Measurements from ENCODE around the gene DSG3. TPM values are rescaled to one million over a fixed set of nuclear protein-coding genes. Genes with fewer than 3 reads are reported as not detected.
A peak's percentile ranks its signal among the peaks of the same experiment; 100 is the strongest.

The DSG3 gene
- total and polyA plus RNA-seq, 10 of the 15 experiments (the other 5 are each of a cell fraction or from before 2014, with no cell fraction given) = 0.01 to 0.36 (median 0.30) TPM

DNA sequence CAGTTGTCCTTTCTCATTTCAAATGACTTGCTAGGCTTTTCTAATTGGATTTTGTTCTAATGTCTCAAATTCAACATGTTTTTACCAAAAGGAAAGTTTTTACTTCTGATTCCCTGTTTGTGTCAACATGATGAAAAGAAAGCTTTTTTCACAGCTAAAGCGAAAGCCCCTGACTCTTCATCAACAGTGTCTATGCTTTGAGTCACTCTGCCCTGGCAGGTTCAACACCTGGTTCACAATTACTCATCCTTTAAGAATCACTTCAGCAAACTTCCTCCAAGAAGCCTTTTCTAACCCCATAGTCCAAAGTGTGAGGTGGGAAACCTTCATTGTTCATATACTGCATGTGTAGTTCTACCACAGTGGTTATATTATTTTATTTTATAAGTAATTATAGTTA, 42.8 kb downstream of the DSG3 start (continued):
- TF ChIP-seq RELA (IDR thresholded peaks at IDR 0.05; ENCODE audit: borderline replicate concordance, partially characterized antibody) = peak; percentile 11
- peak; percentile 82 for TF ChIP-seq MTA2 (IDR thresholded peaks at IDR 0.05; ENCODE audit: low read depth)
- no peak for TF ChIP-seq SUPT20H (IDR thresholded peaks at IDR 0.05; ENCODE audit: borderline replicate concordance, control insufficient read depth, low read depth, low read length)
- no peak for TF ChIP-seq CBFB (IDR thresholded peaks at IDR 0.05; ENCODE audit: low read depth)
- no peak for TF ChIP-seq NFYB (IDR thresholded peaks at IDR 0.05; ENCODE audit: insufficient read depth, low read depth, low read length)
- TF ChIP-seq ASH2L (IDR thresholded peaks at IDR 0.05; ENCODE audit: borderline replicate concordance, low read depth) = no peak
- no peak for TF ChIP-seq POLR2AphosphoS2 (IDR thresholded peaks at IDR 0.05; ENCODE audit: low read depth, low read length)
- no peak for TF ChIP-seq POU2F2 (IDR thresholded peaks at IDR 0.05; ENCODE audit: borderline replicate concordance, low read depth, low read length)
- no peak for TF ChIP-seq YY1 (IDR thresholded peaks at IDR 0.05; ENCODE audit: low read depth, low read length)
- no peak for TF ChIP-seq RBBP5 (conservative IDR thresholded peaks at IDR 0.05)
- no peak for TF ChIP-seq SMARCA5 (IDR thresholded peaks at IDR 0.05)
- no peak for TF ChIP-seq MEF2B (IDR thresholded peaks at IDR 0.05; ENCODE audit: partially characterized antibody, poor library complexity, severe bottlenecking)
- TF ChIP-seq YBX1 (IDR thresholded peaks at IDR 0.05) = no peak
- no peak for TF ChIP-seq E4F1 (IDR thresholded peaks at IDR 0.05; ENCODE audit: borderline replicate concordance, partially characterized antibody)
- no peak for TF ChIP-seq HCFC1 (IDR thresholded peaks at IDR 0.05; ENCODE audit: low read length)
- TF ChIP-seq CEBPB (IDR thresholded peaks at IDR 0.05; ENCODE audit: borderline replicate concordance in 1 of 2, low read depth in 2 of 2, low read length in 2 of 2) = no peak
- TF ChIP-seq TBL1XR1 (IDR thresholded peaks at IDR 0.05; ENCODE audit: low read depth, low read length) = no peak
- TF ChIP-seq JUND (IDR thresholded peaks at IDR 0.05; ENCODE audit: low read depth, low read length) = no peak
- TF ChIP-seq CHD4 (IDR thresholded peaks at IDR 0.05) = no peak
- 0 out of 2 replicates have a peak, but pooled peaks have one; percentile 44 for TF ChIP-seq FOXM1 (IDR thresholded peaks at IDR 0.05; ENCODE audit: low read depth, low read length)
- TF ChIP-seq NR2F1 (conservative IDR thresholded peaks at IDR 0.05) = peak; percentile 42; the same call in 1 of the 2 replicates
- no peak for TF ChIP-seq KLF5 (IDR thresholded peaks at IDR 0.05; ENCODE audit: partially characterized antibody)
- TF ChIP-seq HDGF (IDR thresholded peaks at IDR 0.05) = no peak
- no peak for TF ChIP-seq NFYA (IDR thresholded peaks at IDR 0.05; ENCODE audit: borderline replicate concordance, low read depth, low read length)
- no peak for TF ChIP-seq RFX5 (IDR thresholded peaks at IDR 0.05; ENCODE audit: low read depth, low read length)
- no peak for TF ChIP-seq NFXL1 (IDR thresholded peaks at IDR 0.05; ENCODE audit: borderline replicate concordance)
- TF ChIP-seq HDAC2 (IDR thresholded peaks at IDR 0.05) = no peak
- peak; percentile 80 for TF ChIP-seq NFIC (IDR thresholded peaks at IDR 0.05; ENCODE audit: low read depth, low read length)
- TF ChIP-seq SUZ12 (IDR thresholded peaks at IDR 0.05; ENCODE audit: unreplicated experiment) = no peak
- no peak for TF ChIP-seq IRF4 (IDR thresholded peaks at IDR 0.05; ENCODE audit: low read depth, low read length)
- TF ChIP-seq, protein P1, sequence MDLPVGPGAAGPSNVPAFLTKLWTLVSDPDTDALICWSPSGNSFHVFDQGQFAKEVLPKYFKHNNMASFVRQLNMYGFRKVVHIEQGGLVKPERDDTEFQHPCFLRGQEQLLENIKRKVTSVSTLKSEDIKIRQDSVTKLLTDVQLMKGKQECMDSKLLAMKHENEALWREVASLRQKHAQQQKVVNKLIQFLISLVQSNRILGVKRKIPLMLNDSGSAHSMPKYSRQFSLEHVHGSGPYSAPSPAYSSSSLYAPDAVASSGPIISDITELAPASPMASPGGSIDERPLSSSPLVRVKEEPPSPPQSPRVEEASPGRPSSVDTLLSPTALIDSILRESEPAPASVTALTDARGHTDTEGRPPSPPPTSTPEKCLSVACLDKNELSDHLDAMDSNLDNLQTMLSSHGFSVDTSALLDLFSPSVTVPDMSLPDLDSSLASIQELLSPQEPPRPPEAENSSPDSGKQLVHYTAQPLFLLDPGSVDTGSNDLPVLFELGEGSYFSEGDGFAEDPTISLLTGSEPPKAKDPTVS (IDR thresholded peaks at IDR 0.05; ENCODE audit: low read depth, low read length) = no peak
- no peak for TF ChIP-seq HDAC6 (IDR thresholded peaks at IDR 0.05; ENCODE audit: unreplicated experiment)
- TF ChIP-seq SMC3 (IDR thresholded peaks at IDR 0.05; ENCODE audit: borderline replicate concordance, low read length) = no peak

Measured in GM12878 (cell line).